Muscle of leg (tissue), 11 donors: ENCODE measurements around the gene SLC24A3. TPM values are rescaled to one million over a fixed set of nuclear protein-coding genes. Genes with fewer than 3 reads are reported as not detected.

ENCODE experiments used
- DNase-seq: peaks from one replicate; pipeline ENCODE4 v3.0.0; 2013
- H3K27ac ChIP-seq: one replicate; pipeline ENCODE4 v1.5.1; 2013; ENCODE audit warnings: mild to moderate bottlenecking, low read length, control low read depth
- H3K27me3 ChIP-seq: one replicate; pipeline ENCODE4 v1.6.1; 2013; ENCODE audit warnings: low read length; ENCODE audit not compliant: control insufficient read depth, insufficient read depth
- H3K36me3 ChIP-seq: one replicate; pipeline ENCODE4 v1.6.1; 2013; ENCODE audit warnings: low read length; ENCODE audit not compliant: control insufficient read depth, insufficient read depth
- H3K4me1 ChIP-seq: one replicate; pipeline ENCODE4 v1.6.1; 2013; ENCODE audit warnings: low read length; ENCODE audit not compliant: control insufficient read depth, insufficient read depth
- H3K4me3 ChIP-seq: one replicate; pipeline ENCODE4 v1.5.1; 2013; ENCODE audit warnings: low read length, control low read depth
- H3K9me3 ChIP-seq: replicated peaks from 2 replicates; pipeline ENCODE4 v1.6.1; 2013; ENCODE audit warnings: low read depth, low read length; ENCODE audit not compliant: control insufficient read depth
- WGBS: methylation state at CpG from one replicate; pipeline ENCODE4 v1.1.5; 2013; ENCODE audit warnings: missing lambda C conversion rate; ENCODE audit not compliant: insufficient coverage; 5-methylcytosine and 5-hydroxymethylcytosine counted together
- polyA plus RNA-seq, 8 donors: library from polyadenylated mRNA; unstranded; fragments of 120-200 nt; gene quantifications; one replicate each; pipeline versions ENCODE4 v1.2.1 to v1.2.3, GENCODE V29; 2013; ENCODE audit warnings: inconsistent platforms in 1 of 8, low replicate concordance in 1 of 8; ENCODE audit not compliant: insufficient read length in 8 of 8, insufficient read depth in 1 of 8
- total RNA-seq: library from RNA; stranded (reverse); fragments of 120-200 nt; gene quantifications from one replicate; pipeline ENCODE4 v1.2.4, GENCODE V29; 2013

The SLC24A3 gene
- total and polyA plus RNA-seq, 9 donors, result 5.9 to 21.6 (median 17.0) TPM

DNA sequence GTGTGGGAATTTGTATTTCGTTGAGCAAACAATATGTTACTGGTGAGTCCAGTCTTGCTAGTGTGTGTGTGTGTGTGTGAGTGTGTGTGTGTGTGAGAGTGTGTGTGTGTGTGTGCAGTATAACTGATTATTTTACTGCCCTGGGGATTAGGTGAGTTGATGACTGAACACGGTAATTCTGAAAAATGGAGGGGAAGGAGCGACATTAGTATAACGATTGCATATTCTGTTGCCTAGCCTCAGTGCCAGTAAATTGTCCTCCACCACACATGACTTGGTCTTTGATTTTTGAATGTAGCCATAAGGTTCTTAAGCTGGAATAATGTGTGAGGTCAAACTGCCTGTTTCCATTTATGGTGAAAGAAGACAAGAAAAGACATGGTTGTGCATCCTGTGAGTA lies 121.1 kb downstream of the SLC24A3 start:
- peaks cover 10% of the 10 kb centered on the region for H3K4me1 ChIP-seq
- no peaks in the 10 kb centered on the region for H3K9me3 ChIP-seq
- no peak overlapping the region for H3K4me3 ChIP-seq
- H3K27me3 ChIP-seq, result no peaks in the 10 kb centered on the region
- 71% methylated on average over 1 of the region's 4 CpGs for WGBS
- no peaks in the 10 kb centered on the region for H3K36me3 ChIP-seq
- H3K27ac ChIP-seq, result no peak overlapping the region
- DNase-seq, result no peak

GRCh38 chr20:19335341-19335740 lies 122.9 kb downstream of the SLC24A3 start:
- no CpG with 5 or more reads among the region's 1 CpG for WGBS
- peaks cover 16% of the 10 kb centered on the region for H3K4me1 ChIP-seq
- no peaks in the 10 kb centered on the region for H3K9me3 ChIP-seq
- no peaks in the 10 kb centered on the region for H3K36me3 ChIP-seq
- no peak for DNase-seq
- H3K4me3 ChIP-seq, result no peak overlapping the region
- no peak overlapping the region for H3K27ac ChIP-seq
- H3K27me3 ChIP-seq, result no peaks in the 10 kb centered on the region

GRCh38 chr20:19335916-19336315 lies 123.5 kb downstream of the SLC24A3 start:
- Histone ChIP-seq H3K27ac (no peak overlapping the region), H3K27me3 (no peaks in the 10 kb centered on the region), H3K4me3 (no peak overlapping the region), H3K36me3 (no peaks in the 10 kb centered on the region), H3K4me1 (peaks cover 16% of the 10 kb centered on the region), H3K9me3 (no peaks in the 10 kb centered on the region)
- WGBS, result no CpG with 5 or more reads among the region's 2 CpGs
- no peak for DNase-seq

- H3K27ac ChIP-seq, result no peak overlapping the region
- no peak overlapping the region for H3K4me3 ChIP-seq
- no peaks in the 10 kb centered on the region for H3K36me3 ChIP-seq
- no peaks in the 10 kb centered on the region for H3K9me3 ChIP-seq
- peaks cover 20% of the 10 kb centered on the region for H3K4me1 ChIP-seq
- DNase-seq, result no peak
- no CpG with 5 or more reads among the region's 7 CpGs for WGBS
- no peaks in the 10 kb centered on the region for H3K27me3 ChIP-seq
Measured at GRCh38 chr20:19336631-19337030, 124.2 kb downstream of the SLC24A3 start.

GRCh38 chr20:19338380-19338779 lies 125.9 kb downstream of the SLC24A3 start:
- WGBS, result no CpG with 5 or more reads among the region's 3 CpGs
- Histone ChIP-seq H3K9me3 (no peaks in the 10 kb centered on the region), H3K36me3 (no peaks in the 10 kb centered on the region), H3K27ac (no peak overlapping the region), H3K4me1 (peaks cover 20% of the 10 kb centered on the region), H3K27me3 (no peaks in the 10 kb centered on the region), H3K4me3 (no peak overlapping the region)
- DNase-seq, result no peak

DNA sequence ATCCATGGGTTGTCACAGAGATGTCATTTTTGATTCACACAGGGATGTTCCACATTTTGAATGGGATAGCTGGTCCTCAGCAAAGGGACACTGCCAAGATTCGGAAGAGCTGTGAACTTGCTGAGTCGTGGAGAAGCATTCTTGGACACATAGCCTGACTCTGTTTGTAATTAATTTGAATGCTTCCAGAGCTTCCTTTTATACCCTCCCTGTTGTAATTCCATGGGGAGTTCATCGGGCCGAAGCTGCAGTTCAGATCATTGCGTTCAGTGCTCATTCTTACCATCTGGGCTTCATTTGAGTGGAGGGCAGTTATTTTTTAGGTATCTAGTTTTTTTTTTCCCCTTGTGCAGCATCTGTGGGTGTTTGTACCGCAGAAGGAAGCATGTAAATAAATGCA lies 126.5 kb downstream of the SLC24A3 start:
- Histone ChIP-seq H3K4me3 (no peak overlapping the region), H3K4me1 (peaks cover 20% of the 10 kb centered on the region), H3K27ac (no peak overlapping the region), H3K9me3 (no peaks in the 10 kb centered on the region), H3K27me3 (no peaks in the 10 kb centered on the region), H3K36me3 (no peaks in the 10 kb centered on the region)
- DNase-seq, result peak; percentile 60
- 20% methylated on average over 1 of the region's 6 CpGs for WGBS

DNA sequence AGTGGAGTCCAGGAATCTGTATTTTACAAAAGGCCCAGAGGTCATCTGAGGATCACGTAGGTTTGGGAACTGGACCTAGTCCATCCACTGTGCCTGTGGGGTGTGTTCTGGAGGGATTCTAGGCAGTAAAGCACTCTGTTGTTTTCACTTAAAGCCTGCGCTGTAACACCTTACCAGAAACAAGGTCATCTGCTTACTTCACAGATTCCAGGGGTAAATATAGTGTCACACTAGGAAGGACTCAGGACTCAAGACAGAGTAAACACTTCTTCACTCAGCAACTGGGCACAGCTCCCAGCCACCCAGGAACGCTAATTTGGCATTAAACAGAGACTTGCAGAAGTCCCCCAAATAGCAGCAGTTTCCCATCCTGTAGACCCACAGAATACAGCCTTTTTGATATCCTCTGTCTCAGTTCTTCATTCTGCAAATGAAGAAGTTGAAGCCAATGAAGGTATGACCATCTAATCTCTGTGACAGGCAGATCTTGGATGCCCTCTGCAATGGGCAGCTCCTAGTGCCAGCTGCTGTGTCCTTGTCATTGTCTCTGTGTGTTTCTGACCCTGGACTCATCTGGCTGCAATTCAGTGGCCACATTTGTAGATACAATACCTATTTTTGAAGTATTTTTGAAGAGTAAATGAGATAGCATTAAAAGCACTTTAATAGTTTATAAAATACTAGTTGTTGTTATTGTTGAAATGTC lies 129.1 kb downstream of the SLC24A3 start:
- H3K4me3 ChIP-seq, result no peak overlapping the region
- H3K27ac ChIP-seq, result no peak overlapping the region
- no peaks in the 10 kb centered on the region for H3K27me3 ChIP-seq
- no CpG with 5 or more reads among the region's 3 CpGs for WGBS
- H3K9me3 ChIP-seq, result no peaks in the 10 kb centered on the region
- H3K36me3 ChIP-seq, result no peaks in the 10 kb centered on the region
- peak; percentile 13 for DNase-seq
- H3K4me1 ChIP-seq, result peaks cover 16% of the 10 kb centered on the region

GRCh38 chr20:19344341-19344740 lies 131.9 kb downstream of the SLC24A3 start:
- Histone ChIP-seq H3K27ac (no peak overlapping the region), H3K4me1 (peaks cover 8% of the 10 kb centered on the region), H3K4me3 (no peak overlapping the region), H3K27me3 (no peaks in the 10 kb centered on the region), H3K36me3 (no peaks in the 10 kb centered on the region), H3K9me3 (no peaks in the 10 kb centered on the region)
- WGBS, result no CpG with 5 or more reads among the region's 2 CpGs
- DNase-seq, result no peak

- H3K36me3 ChIP-seq, result no peaks in the 10 kb centered on the region
- H3K27ac ChIP-seq, result no peak overlapping the region
- no peak overlapping the region for H3K4me3 ChIP-seq
- no peaks in the 10 kb centered on the region for H3K9me3 ChIP-seq
- H3K27me3 ChIP-seq, result no peaks in the 10 kb centered on the region
- H3K4me1 ChIP-seq, result peaks cover 3% of the 10 kb centered on the region
- WGBS, result 40% methylated on average over 9 of the region's 11 CpGs
- DNase-seq, result no peak
Measured at GRCh38 chr20:19347943-19348456, 135.6 kb downstream of the SLC24A3 start.

GRCh38 chr20:19348582-19348981 lies 136.1 kb downstream of the SLC24A3 start:
- H3K9me3 ChIP-seq, result no peaks in the 10 kb centered on the region
- H3K4me1 ChIP-seq, result peaks cover 3% of the 10 kb centered on the region
- H3K36me3 ChIP-seq, result no peaks in the 10 kb centered on the region
- no peak for DNase-seq
- H3K27me3 ChIP-seq, result no peaks in the 10 kb centered on the region
- no peak overlapping the region for H3K4me3 ChIP-seq
- H3K27ac ChIP-seq, result no peak overlapping the region
- 79% methylated on average over 3 of the region's 3 CpGs for WGBS
